A549 (cell line): ENCODE measurements around the gene TRPM6. TPM values are rescaled to one million over a fixed set of nuclear protein-coding genes. Genes with fewer than 3 reads are reported as not detected.
A peak's percentile ranks its signal among the peaks of the same experiment; 100 is the strongest.

Source experiments
- ATAC-seq, 2 experiments: fragments of 200-7000 bp in 1 of 2; fragments of >200 bp in 1 of 2; cut with Nextera tagmentation in 1 of 2; cut with Tn5 transposase in 1 of 2; 3 replicates each; pipeline versions ENCODE4 v1.8.0 to v1.9.1; 2018 to 2020; ENCODE audit warnings: mild to moderate bottlenecking in 1 of 2, moderate library complexity in 1 of 2
- CTCF ChIA-PET: fragments of 300-600 bp; sonication (Branson Sonifier 250); formaldehyde crosslinking; extraction: SDS; loops from one replicate; lab custom pipeline; 2021; ENCODE audit warnings: antibody characterized with exemption, inconsistent platforms; lab: Yijun Ruan, JAX
- POLR2A ChIA-PET: fragments of 350-600 bp; formaldehyde crosslinking; extraction: SDS; loops from one replicate; lab custom pipeline; 2021; ENCODE audit warnings: antibody characterized with exemption, inconsistent platforms; lab: Yijun Ruan, JAX
- DNase-seq, 2 experiments: peaks; one replicate each; pipeline versions ENCODE4 v3.0.0 to v3.0.0-alpha.2; 2011 to 2016; ENCODE audit warnings: low read depth in 1 of 2, low spot score in 1 of 2
- FAIRE-seq: peaks from 2 replicates; lab custom pipeline; 2011; peaks lifted over from hg19 to GRCh38; lab: Jason Lieb, UNC
- H3K27ac ChIP-seq, 2 experiments: fragments of >200 bp; sonication (Bioruptor Twin); formaldehyde crosslinking; 3 replicates each; pipeline ENCODE4 v1.5.1; 2016 to 2017
- H3K4me1 ChIP-seq: fragments of >200 bp; sonication (Bioruptor Twin); formaldehyde crosslinking; 3 replicates; pipeline ENCODE4 v1.6.1; 2016
- H3K4me2 ChIP-seq: fragments of >200 bp; sonication (Bioruptor Twin); formaldehyde crosslinking; 3 replicates; pipeline ENCODE4 v1.6.1; 2016
- H3K4me3 ChIP-seq: fragments of >200 bp; sonication (Bioruptor Twin); formaldehyde crosslinking; 3 replicates; pipeline ENCODE4 v1.5.1; 2016
- H3K9me3 ChIP-seq: fragments of >200 bp; sonication (Bioruptor Twin); formaldehyde crosslinking; 3 replicates; pipeline ENCODE4 v1.6.1; 2016
- ATOH8 ChIP-seq: fragments of 250-450 bp; sonication (Bioruptor Pico); IDR thresholded peaks from 2 replicates; pipeline ENCODE4 v1.5.0; 2020; ENCODE audit warnings: low read depth, mild to moderate bottlenecking, moderate library complexity
- BCL3 ChIP-seq: fragments of >200 bp; sonication (Bioruptor Twin); formaldehyde crosslinking; IDR thresholded peaks from 3 replicates; pipeline ENCODE4 v1.6.1; 2016
- CBX2 ChIP-seq: fragments of 200-600 bp; sonication (generic); IDR thresholded peaks from 2 replicates; pipeline ENCODE4 v1.6.1; 2016; ENCODE audit warnings: low read depth, mild to moderate bottlenecking, borderline replicate concordance
- CBX8 ChIP-seq: fragments of 200-600 bp; sonication (generic); IDR thresholded peaks from 2 replicates; pipeline ENCODE4 v1.6.1; 2016
- CHD2 ChIP-seq: fragments of 150-350 bp; IDR thresholded peaks from 2 replicates; pipeline ENCODE4 v1.6.1; 2014; ENCODE audit warnings: low read length; ENCODE audit not compliant: partially characterized antibody
- CHD4 ChIP-seq: fragments of 200-600 bp; sonication (generic); IDR thresholded peaks from 2 replicates; pipeline ENCODE4 v1.6.1; 2016; ENCODE audit warnings: antibody characterized with exemption, mild to moderate bottlenecking, borderline replicate concordance
- EHF ChIP-seq: fragments of 250-450 bp; sonication (Bioruptor Pico); IDR thresholded peaks from 2 replicates; pipeline ENCODE4 v1.5.0; 2020; ENCODE audit warnings: mild to moderate bottlenecking
- EHMT2 ChIP-seq: fragments of 200-600 bp; sonication (generic); IDR thresholded peaks from 2 replicates; pipeline ENCODE4 v1.6.1; 2016; ENCODE audit warnings: antibody characterized with exemption, low read depth, mild to moderate bottlenecking, moderate library complexity
- ELK1 ChIP-seq: fragments of 150-350 bp; IDR thresholded peaks from 2 replicates; pipeline ENCODE4 v1.6.1; 2014; ENCODE audit warnings: low read depth, mild to moderate bottlenecking, low read length
- EP300 ChIP-seq, 2 experiments: fragments of >200 bp; sonication (Bioruptor Twin); formaldehyde crosslinking; IDR thresholded peaks; 2 replicates in 1 of 2; 3 replicates in 1 of 2; pipeline ENCODE4 v1.6.1; 2016 to 2017
- FOSL2 ChIP-seq, 2 experiments: fragments of 450-650 bp in 1 of 2; fragments of >200 bp in 1 of 2; sonication (Bioruptor Twin) in 1 of 2; formaldehyde crosslinking; IDR thresholded peaks; 2 replicates each; pipeline versions ENCODE4 v1.5.0 to v1.6.1; 2016 to 2020; ENCODE audit warnings: mild to moderate bottlenecking in 1 of 2, moderate library complexity in 1 of 2
- HOXA7 ChIP-seq: fragments of 250-450 bp; sonication (Bioruptor Pico); IDR thresholded peaks from 2 replicates; pipeline ENCODE4 v1.5.0; 2020; ENCODE audit warnings: mild to moderate bottlenecking, moderate library complexity
- HOXB13 ChIP-seq: fragments of 250-450 bp; sonication (Bioruptor Pico); IDR thresholded peaks from 2 replicates; pipeline ENCODE4 v1.5.0; 2020; ENCODE audit warnings: low read depth, mild to moderate bottlenecking, moderate library complexity
- JUNB ChIP-seq: fragments of >200 bp; sonication (Bioruptor Twin); formaldehyde crosslinking; IDR thresholded peaks from 2 replicates; pipeline ENCODE4 v1.6.1; 2016
- KDM1A ChIP-seq: fragments of 200-600 bp; sonication (generic); IDR thresholded peaks from 2 replicates; pipeline ENCODE4 v1.6.1; 2016; ENCODE audit warnings: low read depth, mild to moderate bottlenecking
- KDM5A ChIP-seq: fragments of 200-600 bp; sonication (generic); IDR thresholded peaks from 2 replicates; pipeline ENCODE4 v1.6.1; 2016; ENCODE audit warnings: antibody characterized with exemption, mild to moderate bottlenecking
- MAFK ChIP-seq: fragments of 450-650 bp; IDR thresholded peaks from 2 replicates; pipeline ENCODE4 v1.6.1; 2014; ENCODE audit not compliant: partially characterized antibody
- MAX ChIP-seq: IDR thresholded peaks from 2 replicates; pipeline ENCODE4 v1.6.1; 2012
- MAZ ChIP-seq: fragments of 150-350 bp; IDR thresholded peaks from 2 replicates; pipeline ENCODE4 v1.6.1; 2014; ENCODE audit warnings: antibody characterized with exemption, low read depth, low read length, borderline replicate concordance
- NPAS2 ChIP-seq: fragments of 250-450 bp; sonication (Bioruptor Pico); IDR thresholded peaks from 2 replicates; pipeline ENCODE4 v1.8.0; 2022; ENCODE audit warnings: mild to moderate bottlenecking, moderate library complexity, borderline replicate concordance
- NR3C1 ChIP-seq: fragments of >200 bp; sonication (Bioruptor Twin); formaldehyde crosslinking; IDR thresholded peaks from 3 replicates; pipeline ENCODE4 v1.6.1; 2017
- PHF8 ChIP-seq: fragments of 200-600 bp; sonication (generic); IDR thresholded peaks from 2 replicates; pipeline ENCODE4 v1.6.1; 2016; ENCODE audit warnings: low read depth, mild to moderate bottlenecking, antibody characterized with exemption, moderate library complexity, borderline replicate concordance
- RAD21 ChIP-seq, 2 experiments: fragments of >200 bp in 1 of 2; sonication (Bioruptor Twin) in 1 of 2; formaldehyde crosslinking in 1 of 2; IDR thresholded peaks in 1 of 2; conservative IDR thresholded peaks in 1 of 2; 2 replicates in 1 of 2; 3 replicates in 1 of 2; pipeline ENCODE4 v1.6.1; 2012 to 2018; ENCODE audit warnings: inconsistent platforms in 1 of 2
- RARB ChIP-seq: fragments of 250-450 bp; sonication (Bioruptor Pico); IDR thresholded peaks from 2 replicates; pipeline ENCODE4 v1.8.0; 2021; ENCODE audit warnings: mild to moderate bottlenecking, moderate library complexity
- RFX5 ChIP-seq: fragments of 450-650 bp; IDR thresholded peaks from 2 replicates; pipeline ENCODE4 v1.7.1; 2014; ENCODE audit warnings: antibody characterized with exemption, mild to moderate bottlenecking, moderate library complexity
- RNF2 ChIP-seq: fragments of 200-600 bp; sonication (generic); IDR thresholded peaks from 2 replicates; pipeline ENCODE4 v1.6.1; 2016; ENCODE audit warnings: low read depth, mild to moderate bottlenecking, antibody characterized with exemption, moderate library complexity, borderline replicate concordance
- SREBF2 ChIP-seq: fragments of 450-650 bp; IDR thresholded peaks from 2 replicates; pipeline ENCODE4 v1.6.1; 2014; ENCODE audit warnings: mild to moderate bottlenecking, moderate library complexity
- TP53 ChIP-seq: fragments of 250-450 bp; sonication (Bioruptor Pico); IDR thresholded peaks from 2 replicates; pipeline ENCODE4 v1.5.0; 2021; ENCODE audit warnings: mild to moderate bottlenecking, moderate library complexity
- USF2 ChIP-seq: fragments of 450-650 bp; IDR thresholded peaks from 2 replicates; pipeline ENCODE4 v1.6.1; 2014; ENCODE audit warnings: antibody characterized with exemption
- ZC3H11A ChIP-seq: fragments of 450-650 bp; IDR thresholded peaks from 2 replicates; pipeline ENCODE4 v1.6.1; 2014; ENCODE audit warnings: antibody characterized with exemption, mild to moderate bottlenecking
- ZNF302 ChIP-seq: fragments of 250-450 bp; sonication (Bioruptor Pico); IDR thresholded peaks from 2 replicates; pipeline ENCODE4 v1.9.0; 2021; ENCODE audit warnings: inconsistent platforms, mild to moderate bottlenecking, moderate library complexity
- ZSCAN20 ChIP-seq: fragments of 250-450 bp; sonication (Bioruptor Pico); IDR thresholded peaks from 2 replicates; pipeline ENCODE4 v1.8.0; 2022; ENCODE audit warnings: mild to moderate bottlenecking, moderate library complexity
- WGBS: methylation state at CpG from one replicate; pipeline ENCODE4 v1.1.6; 2017; ENCODE audit errors: missing lambda C conversion rate; 5-methylcytosine and 5-hydroxymethylcytosine counted together
- polyA plus RNA-seq, 4 experiments: library from polyadenylated mRNA; depleted of rRNA in 3 of 4; stranded (reverse); fragments of >200 nt; fragmentation: RNase III in 1 of 4; extraction: RNeasy Plus Mini Kit Qiagen cat#74134 plus additional on column Dnase treatment in 1 of 4; gene quantifications; 2 replicates in 3 of 4; 3 replicates in 1 of 4; pipeline ENCODE4 v1.2.3, GENCODE V29; 2011 to 2017

TRPM6 gene
- polyA plus RNA-seq, 2 of the 4 experiments (the other 2 are of a cell fraction) = 1.5 to 2.1 TPM

GRCh38 chr9:74762950-74763349 lies 124.8 kb downstream of the TRPM6 start:
- ATAC-seq (peak; percentile 41 to 47; a peak in 2 of 6 replicates), FAIRE-seq (no peak), DNase-seq (no peak)
- CTCF ChIA-PET = interaction anchor here (0.9 to 4.1 kb wide), 3 partner anchors 11 to 306 kb away, joined by 3 to 49 read pairs (median 5); no protein-coding TSS in a partner anchor
- no peak overlapping the region; a peak in 1 of 6 replicates for H3K27ac ChIP-seq
- peaks cover 16% of the 10 kb centered on the region for H3K4me1 ChIP-seq
- POLR2A ChIA-PET = no interaction called here
- 90% methylated on average over 1 of the region's 1 CpG for WGBS
- H3K4me2 ChIP-seq = no peak overlapping the region
- no peaks in the 10 kb centered on the region for H3K9me3 ChIP-seq
- TF ChIP-seq BCL3 (no peak), ZC3H11A (no peak), HOXB13 (no peak), TP53 (no peak), MAX (no peak), NR3C1 (no peak), EHF (CRISPR knock-in tag) (no peak), NPAS2 (CRISPR knock-in tag) (no peak), CBX2 (no peak), CHD4 (no peak), CBX8 (no peak), KDM1A (no peak), EP300 (IDR thresholded peaks at IDR 0.05) (no peak), USF2 (no peak)
- TF ChIP-seq, all 56 proteins: peak for 0
- no peak overlapping the region for H3K4me3 ChIP-seq

- ATAC-seq (peak; percentile 92 to 95), FAIRE-seq (peak; percentile 97), DNase-seq (peak in 1 of 2 experiments; percentile 78)
- ChIA-PET CTCF (interaction anchor here (1.0 to 1.5 kb wide), 2 partner anchors 16 to 192 kb away, joined by 3 to 4 read pairs; no protein-coding TSS in a partner anchor), POLR2A (no interaction called here)
- H3K27ac ChIP-seq = peak overlapping the region; percentile 48 to 54; a peak in 4 of 6 replicates
- peak overlapping the region; percentile 64 for H3K4me2 ChIP-seq
- no peak overlapping the region for H3K4me3 ChIP-seq
- H3K9me3 ChIP-seq = no peaks in the 10 kb centered on the region
- 59% methylated on average over 3 of the region's 3 CpGs for WGBS
- peaks cover 16% of the 10 kb centered on the region for H3K4me1 ChIP-seq
- TF ChIP-seq SREBF2 (no peak), CHD2 (no peak), PHF8 (no peak), NR3C1 (no peak), ELK1 (no peak), MAZ (no peak), RARB (CRISPR knock-in tag) (no peak), KDM1A (no peak), EHF (CRISPR knock-in tag) (no peak), KDM5A (no peak), CBX8 (no peak), ZSCAN20 (CRISPR knock-in tag) (no peak), ZNF302 (CRISPR knock-in tag) (no peak), ATOH8 (CRISPR knock-in tag) (no peak), JUNB (peak; percentile 92), RAD21 (conservative IDR thresholded peaks at IDR 0.05 in 1 of 2, IDR thresholded peaks at IDR 0.05 in 1 of 2) (no peak), EHMT2 (no peak), RNF2 (no peak), RFX5 (peak; percentile 59; the same call in 1 of the 2 replicates), CBX2 (no peak), HOXA7 (CRISPR knock-in tag) (no peak), MAFK (no peak), FOSL2 (IDR thresholded peaks at IDR 0.05) (peak; percentile 91), FOSL2 (CRISPR knock-in tag; IDR thresholded peaks at IDR 0.05) (peak; percentile 98)
These were observed 127.6 kb downstream of the TRPM6 start for GRCh38 chr9:74760031-74760700.
